HG03442 (cell line): ENCODE results near the gene BACE2.

Source experiments
- ATAC-seq: cut with Tn5 transposase; IDR thresholded peaks from one replicate; pipeline ENCODE4 v1.9.1; 2021; ENCODE audit warnings: mild to moderate bottlenecking, moderate library complexity; ENCODE audit not compliant: unreplicated experiment

The BACE2 gene

DNA sequence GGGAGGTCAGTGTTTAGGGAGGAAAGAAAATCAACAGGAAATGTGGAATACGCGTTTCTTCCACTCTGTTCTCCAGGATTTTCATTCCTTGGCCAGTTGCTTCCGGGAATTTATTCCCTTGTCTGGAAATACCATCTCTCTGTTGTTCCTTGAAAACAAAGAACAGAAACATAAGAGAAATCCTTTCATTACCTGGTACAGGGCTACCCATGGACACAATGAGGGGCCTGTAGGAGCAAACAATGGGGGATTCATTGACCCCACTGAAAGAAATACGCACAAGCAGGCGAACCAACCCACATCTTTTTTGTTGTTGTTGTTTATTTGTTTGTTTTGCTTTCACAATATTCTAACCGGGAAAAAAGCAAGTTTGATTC is 20.0 kb upstream of the BACE2 start:
- no peak for ATAC-seq

DNA sequence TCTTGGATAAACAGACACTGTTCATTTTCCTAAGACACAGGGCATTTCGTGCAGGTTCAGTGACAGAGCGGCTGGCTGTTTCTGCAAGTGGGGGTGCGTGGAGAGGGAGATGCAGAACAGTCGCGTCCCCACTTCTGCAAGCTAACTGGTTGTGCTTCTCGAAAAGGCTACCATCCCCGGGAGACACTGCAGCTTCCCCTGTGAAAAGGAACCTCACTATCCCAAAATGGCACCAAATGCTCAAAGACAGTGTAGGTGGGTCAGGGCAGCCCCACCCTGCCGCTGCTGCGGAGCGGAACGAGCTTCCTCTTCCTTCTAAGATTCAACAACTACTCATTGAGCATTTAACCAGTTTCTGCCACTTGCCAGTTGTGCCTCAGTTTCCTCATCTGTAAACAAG is 19.2 kb upstream of the BACE2 start:
- no peak for ATAC-seq

DNA sequence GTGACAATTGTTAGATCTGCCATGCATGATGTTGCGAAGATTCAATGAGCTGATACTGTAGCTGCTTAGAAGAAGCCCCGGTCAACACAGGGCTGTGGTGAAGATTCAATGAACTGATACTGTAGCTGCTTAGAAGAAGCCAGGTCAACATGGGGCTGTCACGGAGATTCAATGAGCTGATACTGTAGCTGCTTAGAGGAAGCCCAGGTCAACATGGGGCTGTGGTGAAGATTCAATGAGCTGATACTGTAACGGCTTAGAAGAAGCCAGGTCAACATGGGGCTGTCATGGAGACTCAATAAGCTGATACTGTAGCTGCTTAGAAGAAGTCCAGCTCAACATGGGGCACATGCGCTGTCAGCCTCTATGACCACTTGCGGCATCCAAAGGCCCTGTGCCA is 18.8 kb upstream of the BACE2 start:
- ATAC-seq, result no peak

DNA sequence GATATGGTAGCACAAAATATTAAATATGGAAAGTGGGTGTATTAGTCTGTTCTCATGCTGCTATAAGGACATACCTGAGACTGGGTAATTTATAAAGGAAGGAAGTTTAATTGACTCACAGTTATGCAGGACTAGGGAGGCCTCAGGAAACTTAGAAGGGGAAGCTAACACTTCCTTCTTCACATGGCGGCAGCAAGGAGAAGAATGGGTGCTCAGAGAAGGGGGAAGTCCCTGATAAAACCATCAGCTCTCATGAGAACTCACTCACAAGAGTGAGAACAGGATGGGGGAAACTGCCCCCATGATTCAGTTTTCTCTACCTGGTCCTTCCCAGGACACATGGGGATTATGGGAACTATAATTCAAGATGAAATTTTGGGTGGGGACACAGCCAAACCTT is 15.8 kb upstream of the BACE2 start:
- no peak for ATAC-seq

DNA sequence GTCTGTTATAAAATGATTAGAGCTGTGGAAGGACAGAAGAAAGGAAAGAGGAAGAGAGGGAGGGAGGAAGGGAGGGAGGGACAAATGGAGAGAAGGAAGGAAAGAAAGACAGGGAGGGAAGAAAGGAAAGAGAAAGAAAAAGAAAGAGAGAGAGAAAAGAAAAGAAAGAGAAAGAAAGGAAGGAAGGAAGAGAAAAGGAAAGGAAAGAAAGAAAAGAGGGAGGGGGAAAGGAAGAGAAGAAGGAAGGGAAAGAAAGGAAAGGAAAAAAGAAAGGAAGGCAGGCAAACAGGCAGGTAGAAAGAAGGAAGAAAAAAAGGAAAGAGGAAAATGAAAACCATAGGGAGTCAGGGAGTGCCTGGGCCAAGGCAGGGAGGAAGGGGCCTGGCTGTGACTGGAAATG is 14.5 kb upstream of the BACE2 start:
- no peak for ATAC-seq

DNA sequence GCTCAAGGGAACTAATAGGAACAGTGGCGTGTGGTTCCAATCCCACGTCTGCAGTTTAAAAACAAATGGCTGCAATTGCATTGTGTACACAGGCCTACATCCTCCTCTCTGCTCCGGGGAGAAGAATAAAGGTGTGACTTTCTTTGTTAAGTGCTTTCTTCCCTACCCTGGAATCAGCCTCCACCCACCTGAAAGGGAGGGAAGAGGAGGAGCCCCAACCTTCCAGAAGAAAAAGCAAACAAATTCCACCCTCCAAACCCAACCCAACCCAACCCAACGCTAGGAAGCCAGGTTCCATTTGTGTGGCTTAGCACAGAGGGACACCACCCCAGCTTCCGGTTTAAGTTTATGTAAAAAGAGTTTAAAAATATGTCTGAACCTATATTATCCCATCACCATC is 11.8 kb upstream of the BACE2 start:
- no peak for ATAC-seq

DNA sequence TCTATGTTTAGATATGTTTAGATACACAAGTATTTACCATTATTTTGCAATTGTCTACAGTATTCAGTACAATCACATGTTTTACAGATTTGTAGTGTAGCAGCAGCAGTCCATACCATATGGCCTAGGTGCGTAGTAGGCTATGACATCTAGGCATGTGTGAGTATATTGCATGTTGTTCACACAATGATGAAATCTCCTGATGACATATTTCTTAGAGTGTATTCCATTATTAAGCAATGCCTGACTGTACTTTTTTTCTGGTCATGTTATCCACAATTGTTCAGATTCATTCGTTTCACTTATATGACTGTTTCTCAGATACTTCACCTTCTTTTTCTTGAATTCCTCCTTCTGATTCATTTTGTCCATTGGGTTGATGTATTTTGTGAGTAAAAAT is 9.9 kb upstream of the BACE2 start:
- no peak for ATAC-seq

DNA sequence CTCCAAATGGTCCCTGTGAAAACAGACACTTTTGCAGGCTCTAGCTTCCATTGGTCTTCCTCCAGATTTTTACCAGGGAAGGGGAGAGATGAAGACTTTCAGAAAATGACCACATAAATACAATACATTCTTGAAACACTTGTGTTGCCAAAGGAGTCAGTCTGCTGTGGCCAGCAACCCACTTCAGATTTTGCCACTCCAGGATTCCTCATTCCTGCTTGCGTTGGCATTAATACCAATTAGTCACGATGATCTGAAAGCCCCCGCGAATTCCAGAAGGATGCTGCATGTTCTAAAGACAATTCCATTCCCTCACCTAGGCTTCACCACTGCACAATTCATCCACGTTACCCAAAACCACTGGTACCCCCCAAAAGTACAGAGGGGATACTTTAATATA is 7.9 kb upstream of the BACE2 start:
- ATAC-seq, result no peak

DNA sequence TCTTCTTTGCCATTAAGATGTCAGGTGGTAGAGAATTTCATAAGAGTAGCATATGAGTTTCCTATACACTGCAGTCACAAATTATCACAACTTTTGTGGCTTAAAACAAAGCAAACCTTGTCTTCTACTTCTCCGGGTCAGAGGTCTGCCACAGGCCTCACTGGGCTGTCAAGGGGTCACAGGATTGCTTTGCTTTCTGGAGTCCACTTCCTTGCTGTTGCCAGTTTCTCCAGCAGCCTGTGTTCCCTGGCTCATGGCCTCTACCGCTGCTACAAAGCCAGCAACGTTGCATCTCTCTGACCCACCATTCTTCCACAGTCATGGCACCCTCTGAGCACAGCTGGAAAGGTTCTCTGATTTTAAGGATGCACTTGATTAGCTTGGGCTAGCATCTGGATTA is 6.5 kb upstream of the BACE2 start:
- ATAC-seq, result no peak

DNA sequence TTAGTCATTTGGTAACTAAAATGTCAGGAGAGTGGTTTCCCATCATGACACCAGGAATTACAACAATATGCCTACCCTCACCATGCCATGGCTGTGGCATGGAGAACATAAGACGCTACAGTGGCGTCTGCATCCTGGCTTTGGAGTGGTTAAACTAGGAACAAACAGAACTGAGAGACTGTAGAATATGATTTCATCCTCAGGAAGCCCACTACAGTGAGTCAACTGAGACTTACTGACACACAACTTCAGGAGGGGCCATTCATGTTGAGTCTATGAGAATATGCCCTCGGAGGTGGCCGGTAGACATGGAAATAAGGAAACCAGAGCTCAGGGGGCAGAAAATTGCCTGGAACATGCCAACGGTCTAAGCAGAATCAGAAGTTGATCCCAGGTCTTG is 5.9 kb upstream of the BACE2 start:
- no peak for ATAC-seq

DNA sequence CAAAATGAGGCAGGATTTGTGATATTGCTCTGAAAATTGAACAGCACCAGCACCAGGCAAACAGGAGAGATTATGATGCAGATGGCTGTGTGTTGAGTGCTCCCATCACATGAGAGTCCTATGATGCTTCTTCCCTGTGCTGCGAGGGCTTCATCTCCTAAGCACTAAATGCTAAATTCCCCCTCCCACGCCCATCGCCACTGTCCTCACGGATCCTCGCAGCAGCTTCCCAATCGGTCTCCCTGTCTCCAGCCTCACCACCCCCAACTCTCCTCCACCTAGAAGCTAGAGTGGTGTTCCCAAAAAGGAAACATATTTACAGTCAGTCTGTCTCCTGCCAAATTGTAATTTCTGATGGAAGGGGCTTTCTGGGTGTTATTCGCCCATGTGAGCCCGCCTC is 4.9 kb upstream of the BACE2 start:
- no peak for ATAC-seq

DNA sequence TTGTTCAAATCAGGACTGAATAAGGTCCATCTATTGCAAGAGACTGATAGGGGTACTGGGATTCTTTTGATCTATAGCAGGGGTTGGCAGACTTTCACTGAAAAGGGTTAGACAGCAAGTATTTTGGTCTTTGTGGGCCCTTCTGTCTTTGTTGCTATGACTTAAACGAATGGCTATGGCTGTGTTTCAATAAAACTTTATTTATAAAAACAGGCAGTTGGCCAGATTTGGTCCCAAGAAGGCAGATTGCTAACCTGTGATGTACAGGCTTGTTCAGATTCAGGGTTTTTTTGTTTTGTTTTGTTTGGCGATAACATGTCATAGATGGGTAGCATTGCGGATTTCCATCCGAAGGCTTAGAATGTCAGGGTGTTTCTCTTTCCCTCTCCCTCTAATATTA is 3.9 kb upstream of the BACE2 start:
- ATAC-seq, result no peak

DNA sequence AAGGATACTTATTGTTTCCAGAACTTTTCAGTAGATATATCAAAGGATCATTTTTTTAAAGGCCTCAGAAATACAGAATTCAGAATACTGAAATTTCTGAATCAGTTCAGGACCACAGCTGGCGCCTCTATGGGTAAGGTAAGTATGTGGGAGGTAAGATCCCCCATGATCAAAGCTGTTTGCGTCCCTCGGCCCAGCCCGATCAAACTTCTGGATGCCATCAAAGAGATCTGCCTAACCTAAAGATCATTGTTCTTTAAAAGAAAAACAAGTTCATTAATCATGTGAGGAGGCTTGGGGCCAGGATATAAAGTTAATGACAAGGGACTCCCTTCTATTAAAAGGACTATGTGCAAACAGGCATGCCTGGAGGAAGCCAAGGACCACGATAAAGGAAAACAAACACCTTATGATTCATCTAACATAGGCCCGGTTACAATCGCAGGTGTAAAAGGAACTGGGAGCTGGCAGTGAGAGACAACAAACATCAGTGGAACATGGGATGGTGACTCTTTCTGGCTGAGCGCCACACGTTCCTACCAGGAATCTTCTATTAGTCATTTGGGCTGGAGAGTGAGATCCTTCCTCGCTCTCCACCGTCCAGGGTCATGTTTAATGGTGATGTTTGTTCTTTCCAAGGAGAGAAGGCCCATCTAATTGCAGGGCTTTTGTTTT is 2.8 kb upstream of the BACE2 start:
- no peak for ATAC-seq

DNA sequence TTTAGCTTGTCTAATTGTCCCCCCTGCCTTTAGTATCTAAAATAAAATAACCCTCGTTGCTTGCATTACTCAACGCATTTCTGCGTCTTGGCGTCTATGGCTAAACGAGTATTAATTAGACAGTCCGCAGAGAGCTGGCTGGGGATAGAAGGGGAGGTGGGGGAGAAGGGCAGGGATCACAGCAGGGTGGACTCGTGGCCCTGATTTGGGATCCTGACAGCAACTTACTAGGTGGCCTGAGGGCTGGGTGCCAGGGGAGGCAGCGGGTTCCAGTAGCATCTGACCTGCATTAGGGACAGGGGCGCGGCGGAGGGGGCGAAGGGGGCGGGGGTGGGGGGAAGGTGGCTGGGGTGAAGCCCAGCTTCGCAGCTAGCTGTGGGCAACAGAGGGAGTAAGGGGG is 1.1 kb upstream of the BACE2 start:
- no peak for ATAC-seq

DNA sequence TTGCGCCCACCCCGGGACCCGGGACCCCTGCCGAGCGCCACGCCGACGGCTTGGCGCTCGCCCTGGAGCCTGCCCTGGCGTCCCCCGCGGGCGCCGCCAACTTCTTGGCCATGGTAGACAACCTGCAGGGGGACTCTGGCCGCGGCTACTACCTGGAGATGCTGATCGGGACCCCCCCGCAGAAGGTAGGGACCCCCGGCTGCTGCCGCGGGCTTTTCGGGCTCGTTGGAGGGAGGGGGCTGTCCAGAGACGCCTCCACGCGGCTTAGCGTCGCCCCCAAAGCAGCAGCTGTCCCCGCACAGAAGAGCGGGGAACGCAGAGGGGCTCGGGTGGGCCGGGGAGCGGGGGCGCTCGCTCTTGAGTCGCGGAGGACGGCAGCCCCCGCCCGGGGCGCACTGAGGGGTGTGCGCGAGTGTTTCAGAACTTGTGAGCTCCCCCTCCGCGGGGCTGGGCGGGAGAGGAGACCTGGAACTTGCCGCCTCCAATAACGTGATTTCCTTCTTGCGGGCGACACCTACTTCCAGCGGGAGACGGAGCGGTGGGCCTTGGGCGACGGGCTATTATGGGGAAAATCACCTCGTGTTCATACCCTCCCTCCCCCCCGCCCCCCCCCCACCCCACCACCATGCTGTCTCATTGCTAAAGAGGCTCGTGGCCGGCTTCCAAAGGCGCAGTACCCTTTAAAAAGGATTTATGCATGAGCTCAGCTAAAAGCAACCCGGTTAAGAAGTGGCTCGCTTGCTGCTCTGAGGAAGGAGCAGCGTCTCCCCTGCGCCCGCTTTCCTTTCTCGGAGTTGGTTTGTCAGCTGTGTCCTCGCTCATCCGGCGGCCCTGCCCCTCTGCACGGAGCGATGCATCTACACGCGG is 664 bp downstream of the BACE2 start:
- ATAC-seq, result no peak

DNA sequence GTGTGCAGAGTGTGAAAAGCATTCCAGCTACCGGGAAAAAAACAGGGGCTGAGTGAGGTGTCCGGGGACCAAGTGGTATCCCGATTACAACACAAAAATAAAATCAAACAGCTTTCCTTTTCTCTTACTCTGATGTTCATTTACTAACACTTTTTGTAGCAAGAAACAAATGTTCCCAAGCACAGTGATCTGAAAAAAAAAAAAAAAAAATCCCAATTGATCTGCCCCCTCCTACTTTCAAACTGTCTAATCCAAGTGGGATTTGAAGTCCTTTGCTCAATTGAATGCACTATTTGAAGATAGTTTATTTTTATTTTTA is 1.3 kb downstream of the BACE2 start:
- no peak for ATAC-seq

DNA sequence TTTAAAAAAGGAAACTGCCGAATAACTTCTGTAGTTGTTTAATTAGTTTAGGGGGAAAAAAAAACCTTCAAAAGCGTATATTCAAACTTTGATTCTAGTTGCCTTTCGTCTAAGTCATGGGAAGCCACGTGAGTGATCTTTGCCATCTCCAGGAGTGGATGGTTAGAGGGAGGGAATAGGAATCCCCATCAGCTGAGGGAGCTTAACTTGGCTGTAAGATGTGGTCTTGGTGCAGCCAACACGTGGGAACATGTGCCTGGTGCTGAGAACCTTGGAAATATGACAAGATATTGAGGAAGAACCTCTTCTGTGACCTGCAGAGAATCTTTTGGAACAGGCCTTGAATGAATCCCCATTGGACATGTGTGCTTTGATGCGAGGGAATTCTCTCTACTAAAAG is 1.7 kb downstream of the BACE2 start:
- no peak for ATAC-seq

DNA sequence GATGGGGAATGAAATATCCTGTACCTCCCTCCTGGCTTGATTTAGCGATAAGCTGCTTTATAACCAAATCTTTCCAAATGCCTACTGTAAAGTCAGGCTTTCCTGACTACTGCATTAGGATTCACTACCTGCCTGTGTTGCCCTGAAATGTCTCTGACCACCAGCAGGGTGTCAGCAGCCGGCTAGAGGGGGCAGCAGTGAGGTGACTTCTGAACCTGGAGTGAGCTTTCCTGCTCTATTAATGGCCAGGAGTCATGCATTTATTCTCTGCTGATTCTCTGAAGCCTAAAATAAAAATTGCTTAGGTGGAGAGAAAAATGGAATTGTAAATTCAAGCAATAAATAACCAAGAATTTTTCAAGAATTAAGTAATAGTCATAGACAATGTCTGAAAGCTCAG is 2.5 kb downstream of the BACE2 start:
- ATAC-seq, result no peak

DNA sequence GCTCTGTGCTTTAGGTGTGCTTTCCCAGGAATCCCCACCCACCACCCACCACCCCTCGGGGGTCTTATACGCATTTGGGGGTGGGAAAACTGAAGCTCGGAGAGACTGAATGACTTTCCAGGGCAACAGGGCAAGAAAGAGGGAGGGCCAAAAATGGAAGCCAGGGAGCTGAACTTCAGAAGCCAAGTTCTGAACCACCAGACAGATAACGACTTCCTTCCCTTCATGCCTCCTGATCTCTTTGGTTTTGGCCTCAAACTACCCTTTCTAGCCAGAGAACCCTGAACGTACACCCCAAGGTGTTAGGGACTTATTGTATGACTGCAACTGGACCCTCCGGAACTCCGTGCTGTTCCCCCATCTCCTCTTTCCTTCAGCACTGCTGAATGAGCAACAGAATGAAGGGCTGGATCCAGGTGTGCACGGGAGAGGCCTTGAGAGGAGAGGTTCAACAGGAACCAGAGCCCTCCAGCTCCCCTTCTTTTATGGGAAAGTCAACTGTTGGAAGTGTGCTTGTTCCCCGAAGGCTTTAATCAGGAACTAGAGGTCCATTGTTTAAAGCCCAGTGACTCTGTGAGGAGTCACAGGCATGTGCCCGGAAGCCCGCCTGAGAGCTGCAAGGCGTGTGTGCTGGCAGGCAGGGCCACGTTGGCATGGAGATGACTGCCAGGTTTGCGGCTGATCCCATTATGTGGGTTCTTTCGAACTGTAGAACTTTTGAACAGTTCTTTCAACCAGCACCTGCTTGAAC is 3.1 kb downstream of the BACE2 start:
- ATAC-seq, result no peak

DNA sequence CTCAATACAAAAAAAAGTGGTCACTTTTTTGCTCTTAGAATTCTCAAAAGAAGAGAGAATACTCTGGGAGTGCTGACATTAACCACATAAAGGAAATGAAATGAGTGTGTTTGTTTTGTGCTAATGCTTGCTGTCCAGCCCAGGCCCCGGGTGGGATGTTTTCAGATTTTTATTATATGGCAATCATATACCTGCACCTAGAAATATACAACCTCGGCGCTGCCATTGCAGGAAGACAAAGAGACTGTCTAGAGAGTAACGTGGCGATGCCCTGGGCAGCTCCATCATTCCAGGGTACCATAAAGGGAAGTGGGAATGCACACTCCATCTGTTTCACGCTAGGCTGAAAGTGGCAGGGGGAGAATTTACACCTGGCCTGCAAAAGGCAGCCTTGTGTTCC is 7.1 kb downstream of the BACE2 start:
- no peak for ATAC-seq

DNA sequence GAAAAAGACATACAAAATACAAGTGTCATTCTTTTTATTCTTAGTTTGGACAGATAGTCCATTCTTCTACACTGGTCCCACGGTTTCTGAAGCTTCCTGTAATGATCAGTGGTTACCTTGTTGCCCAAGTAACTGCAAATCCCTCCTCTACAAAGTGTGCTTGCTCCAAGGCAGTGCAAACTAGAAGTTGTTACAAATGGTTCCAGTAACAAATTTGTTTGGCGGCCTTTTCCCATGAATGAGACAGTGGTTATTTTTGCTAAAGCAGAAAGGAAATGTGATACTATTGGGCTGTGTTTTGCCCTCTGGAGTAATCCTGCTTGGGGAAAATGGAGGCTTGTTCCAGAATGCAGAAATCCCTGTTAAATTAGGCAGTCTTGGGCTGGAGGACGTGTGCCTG is 8.9 kb downstream of the BACE2 start:
- ATAC-seq, result no peak

DNA sequence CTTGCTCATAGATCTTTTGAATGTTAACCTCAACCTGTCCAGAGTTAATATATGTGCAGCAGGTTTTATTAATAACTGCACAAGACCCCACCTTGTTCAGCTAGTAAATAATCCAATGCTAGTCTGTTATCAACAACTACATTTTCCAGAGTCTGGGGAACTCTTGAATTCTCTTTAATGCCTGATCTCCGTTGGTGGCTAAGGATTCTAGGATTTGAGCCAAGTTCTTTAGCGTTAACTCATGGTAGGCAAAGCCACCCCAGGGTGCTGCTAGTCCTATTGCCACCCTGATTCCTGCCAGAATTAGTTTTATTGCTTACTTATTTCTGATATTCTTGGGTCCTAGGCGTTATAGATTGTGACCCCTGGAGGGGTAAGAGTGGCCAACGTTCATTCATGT is 12.8 kb downstream of the BACE2 start:
- no peak for ATAC-seq
